ENCODE data around the gene KRT33A. TPM values are rescaled to one million over a fixed set of nuclear protein-coding genes. Genes with fewer than 3 reads are reported as not detected.
"Not testable (repeated sequence)": the region's sequence is repeated elsewhere in the genome, so short reads cannot be mapped to it uniquely, and the experiment has no call there.

KRT33A gene
- total RNA-seq (2021): not detected in 2 replicates
- long read RNA-seq: 0 reads

DNA sequence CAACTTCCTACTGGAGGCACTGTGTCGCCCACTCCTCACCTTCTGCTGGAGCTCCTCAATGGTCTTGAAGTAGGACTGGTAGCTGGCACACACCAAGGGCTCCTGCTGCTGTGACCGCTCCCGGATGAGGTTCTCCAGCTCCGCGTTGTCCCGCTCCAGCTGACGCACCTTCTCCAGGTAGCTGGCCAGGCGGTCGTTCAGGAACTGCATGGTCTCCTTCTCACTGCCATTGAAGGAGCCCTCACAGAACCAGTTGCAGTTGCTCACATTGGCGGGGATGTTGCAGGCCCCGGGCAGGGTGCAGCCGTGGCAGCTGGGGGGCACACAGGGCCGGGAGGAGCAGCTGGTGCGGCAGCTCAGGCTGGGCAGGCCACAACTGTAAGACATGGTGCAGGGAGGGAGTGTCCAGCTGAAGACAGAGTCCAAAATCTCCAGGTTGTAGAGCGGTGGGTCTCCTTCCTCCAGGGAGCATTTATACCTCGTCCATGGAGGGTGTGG is at the start of gene KRT33A:
Gene KRT33A, minus strand, starts transcription at position 448 of the 498 bp plus-strand sequence. Its CDS starts 61 bp downstream, at position 387.
- not testable (repeated sequence) for H4K8ac ChIP-seq (replicated peaks; ENCODE audit: insufficient read length, low read depth, low read length); H3K4me3 Mint-ChIP-seq; H4K5ac ChIP-seq (ENCODE audit: insufficient read length, low read depth, low read length); H2BK120ac ChIP-seq (ENCODE audit: low read depth, low read length, poor library complexity, severe bottlenecking); H3K9me3 Mint-ChIP-seq; H4K20me1 ChIP-seq (ENCODE audit: control insufficient read depth, insufficient read depth, insufficient read length); H3K14ac ChIP-seq (ENCODE audit: insufficient read depth, low read length); H2BK5ac ChIP-seq (ENCODE audit: insufficient read length, low read length); H3K27ac ChIP-seq (ENCODE audit: insufficient read length, low read depth, low read length); H3K23ac ChIP-seq (ENCODE audit: insufficient read length, low read depth, low read length); H3K4me1 ChIP-seq (ENCODE audit: insufficient read depth, low read length); H2BK12ac ChIP-seq (ENCODE audit: insufficient read length, low read depth, low read length); H3K23me2 ChIP-seq (ENCODE audit: insufficient read length, low read depth, low read length, poor library complexity, severe bottlenecking); H3T11ph ChIP-seq (ENCODE audit: low read length); H2BK15ac ChIP-seq (ENCODE audit: low read depth, low read length); H3K79me2 ChIP-seq (ENCODE audit: insufficient read depth, low read length); H3K36me3 Mint-ChIP-seq (ENCODE audit: insufficient read depth in 1 of 3, low read depth in 3 of 3); H3K18ac ChIP-seq (ENCODE audit: insufficient read length, low read depth, low read length); H3K4me1 Mint-ChIP-seq; H4K91ac ChIP-seq (ENCODE audit: insufficient read length, low read depth, low read length); H3K9me3 ChIP-seq (ENCODE audit: control insufficient read depth, low read depth, low read length); H3K4ac ChIP-seq (ENCODE audit: low read depth, low read length); H3K27ac Mint-ChIP-seq; H3K9ac ChIP-seq (ENCODE audit: extremely low read depth, insufficient read length, low read length); H3K56ac ChIP-seq (ENCODE audit: insufficient read length, low read depth, low read length); DNase-seq; H2BK20ac ChIP-seq (ENCODE audit: low read depth, low read length, poor library complexity, severe bottlenecking); H2AFZ ChIP-seq (ENCODE audit: low read length); H3K27me3 Mint-ChIP-seq (ENCODE audit: low read depth); H3K27me3 ChIP-seq (ENCODE audit: insufficient read depth, low read length); H2AK5ac ChIP-seq (ENCODE audit: insufficient read length, low read length); H3K79me1 ChIP-seq (ENCODE audit: insufficient read depth, low read depth, low read length, poor library complexity, severe bottlenecking); H3K4me2 ChIP-seq (ENCODE audit: insufficient read depth, insufficient read length, low read length)
- WGBS (ENCODE audit: extremely low coverage, insufficient read length, low lambda C conversion rate): no CpG with 5 or more reads among the region's 16 CpGs
